PC-3 (cell line): ENCODE data around the gene TSC22D2. TPM values are rescaled to one million over a fixed set of nuclear protein-coding genes. Genes with fewer than 3 reads are reported as not detected.

Experiments used
- ATAC-seq: fragments of 200-7000 bp; cut with Tn5 transposase; 2 replicates; pipeline ENCODE4 v1.9.1; 2020; ENCODE audit warnings: mild to moderate bottlenecking, moderate library complexity
- BruUV-seq: library from RNA; stranded (reverse); fragments of 400-500 nt; replicated peaks from 2 replicates; lab custom pipeline; 2021; lab: Mats Ljungman, UMichigan
- CTCF ChIA-PET: fragments of 300-600 bp; sonication (Branson Sonifier 250); formaldehyde crosslinking; loops from one replicate; lab custom pipeline; 2022; ENCODE audit warnings: antibody characterized with exemption; lab: Charles Lee
- POLR2A ChIA-PET: fragments of 300-600 bp; sonication (Branson Sonifier 250); formaldehyde crosslinking; loops from one replicate; lab custom pipeline; 2022; ENCODE audit warnings: antibody characterized with exemption; ENCODE audit not compliant: unreplicated experiment; lab: Charles Lee
- DNase-seq: peaks from one replicate; pipeline ENCODE4 v3.0.0-alpha.2; 2015
- H2AFZ ChIP-seq: fragments of 300-600 bp; sonication (generic); 2 replicates; pipeline ENCODE4 v1.6.0; 2016; ENCODE audit warnings: antibody characterized with exemption, low read length
- H3F3A ChIP-seq: fragments of 300-600 bp; sonication (generic); one replicate; pipeline ENCODE4 v1.6.0; 2017; ENCODE audit warnings: antibody characterized with exemption, low read length, control low read depth, mild to moderate bottlenecking; ENCODE audit not compliant: unreplicated experiment
- H3K27ac ChIP-seq: fragments of 300-600 bp; sonication (generic); 2 replicates; pipeline ENCODE4 v1.5.1; 2016; ENCODE audit warnings: mild to moderate bottlenecking, low read length
- H3K27me3 ChIP-seq: fragments of 300-600 bp; sonication (generic); 2 replicates; pipeline ENCODE4 v1.6.1; 2016; ENCODE audit warnings: low read length, mixed read lengths
- H3K36me3 ChIP-seq: fragments of 300-600 bp; sonication (generic); 2 replicates; pipeline ENCODE4 v1.6.1; 2016; ENCODE audit warnings: low read depth, mixed run types, low read length, mixed read lengths
- H3K4me1 ChIP-seq: fragments of 300-600 bp; sonication (generic); 2 replicates; pipeline ENCODE4 v1.5.1; 2016; ENCODE audit warnings: low read length; ENCODE audit not compliant: insufficient read depth
- H3K4me2 ChIP-seq: fragments of 300-600 bp; sonication (generic); 2 replicates; pipeline ENCODE4 v1.6.0; 2016; ENCODE audit warnings: low read length
- H3K4me3 ChIP-seq: fragments of 300-600 bp; sonication (generic); 2 replicates; pipeline ENCODE4 v1.5.1; 2016; ENCODE audit warnings: mild to moderate bottlenecking, low read length, mixed read lengths
- H3K79me2 ChIP-seq: fragments of 300-600 bp; sonication (generic); 2 replicates; pipeline ENCODE4 v1.6.1; 2017; ENCODE audit warnings: low read length, mixed read lengths
- H3K9ac ChIP-seq: fragments of 300-600 bp; sonication (generic); 2 replicates; pipeline ENCODE4 v1.6.0; 2016; ENCODE audit warnings: mild to moderate bottlenecking, low read length
- H3K9me2 ChIP-seq: fragments of 300-600 bp; sonication (generic); replicated peaks from 2 replicates; pipeline ENCODE4 v1.6.1; 2016; ENCODE audit warnings: mixed run types, low read length, mixed read lengths
- H3K9me3 ChIP-seq: fragments of 300-600 bp; sonication (generic); 2 replicates; pipeline ENCODE4 v1.6.1; 2016; ENCODE audit warnings: low read length, mixed read lengths
- H4K20me1 ChIP-seq: fragments of 300-600 bp; sonication (generic); 2 replicates; pipeline ENCODE4 v1.6.1; 2016; ENCODE audit warnings: low read length, mixed read lengths
- CTCF ChIP-seq: fragments of 300-600 bp; sonication (generic); conservative IDR thresholded peaks from 2 replicates; pipeline ENCODE4 v1.5.1; 2017; ENCODE audit warnings: antibody characterized with exemption, low read depth, mild to moderate bottlenecking, low read length
- EZH2 ChIP-seq: fragments of 300-600 bp; sonication (generic); IDR thresholded peaks from one replicate; pipeline ENCODE4 v1.6.1; 2017; ENCODE audit warnings: antibody characterized with exemption, mild to moderate bottlenecking, low read length; ENCODE audit not compliant: unreplicated experiment
- EZH2phosphoT487 ChIP-seq: fragments of 300-600 bp; sonication (generic); IDR thresholded peaks from 2 replicates; pipeline ENCODE4 v1.6.1; 2018; ENCODE audit warnings: mild to moderate bottlenecking, antibody characterized with exemption, low read length, borderline replicate concordance
- intact Hi-C: fragments of 100-400 bp; cut with micrococcal nuclease; formaldehyde crosslinking; loops from 2 replicates; pipeline ENCODE4 v1.9.0; 2023
- total RNA-seq: library from RNA; depleted of rRNA; stranded (reverse); fragments of >200 nt; gene quantifications from 2 replicates; pipeline ENCODE4 v1.2.3, GENCODE V29; 2014

Gene TSC22D2
- total RNA-seq, 1 experiment from 2014 or later = 9.6 TPM

GRCh38 chr3:150439657-150440056, 31.6 kb downstream of the TSC22D2 start:
- no peaks in the 10 kb centered on the region for H3K9me2 ChIP-seq
- no peak overlapping the region for H3K4me3 ChIP-seq
- no peak overlapping the region for H3K27ac ChIP-seq
- peaks cover 28% of the 10 kb centered on the region for H3K4me1 ChIP-seq
- H4K20me1 ChIP-seq = peaks cover 8% of the 10 kb centered on the region; the same call in 1 of the 2 replicates
- ATAC-seq (peak; percentile 33), DNase-seq (peak; percentile 43)
- intact Hi-C loops = no loop called here
- H3K27me3 ChIP-seq = no peaks in the 10 kb centered on the region
- H3K4me2 ChIP-seq = no peak overlapping the region
- peaks cover 29% of the 10 kb centered on the region for H3K36me3 ChIP-seq
- CTCF ChIA-PET = interaction anchor here (0.6 kb wide), 1 partner anchor 34 kb away, joined by 7 read pairs; no protein-coding TSS in a partner anchor
- peaks cover 4% of the 10 kb centered on the region for H3F3A ChIP-seq
- H3K9me3 ChIP-seq = no peaks in the 10 kb centered on the region
- no peak overlapping the region for H2AFZ ChIP-seq
- BruUV-seq = no TSS peak
- peaks cover 95% of the 10 kb centered on the region for H3K79me2 ChIP-seq
- H3K9ac ChIP-seq = no peak overlapping the region
- POLR2A ChIA-PET = no interaction called here
- no peak for TF ChIP-seq CTCF
- TF ChIP-seq EZH2 = no peak
- no peak for TF ChIP-seq EZH2phosphoT487

DNA sequence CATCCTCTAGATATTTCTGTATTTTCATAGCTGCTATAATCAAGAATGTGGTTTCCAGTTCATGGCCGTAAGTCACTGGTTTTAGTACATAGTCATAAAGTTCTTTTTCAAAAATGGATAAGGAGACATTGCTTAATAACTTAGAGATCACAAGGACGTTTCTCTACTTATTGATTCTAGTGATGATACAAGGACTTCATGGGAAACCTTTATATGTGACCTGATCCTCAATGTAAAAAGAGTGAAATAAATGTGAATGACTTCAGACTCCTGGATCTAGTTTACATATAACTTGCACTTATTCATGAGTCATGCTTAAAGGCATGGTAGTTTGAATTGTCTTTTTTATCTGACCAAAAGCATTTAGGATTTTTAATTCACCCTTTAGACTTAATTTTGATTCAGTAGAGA, 35.2 kb downstream of the TSC22D2 start:
- Histone ChIP-seq H3K9me2 (no peaks in the 10 kb centered on the region), H3K4me1 (peaks cover 52% of the 10 kb centered on the region), H2AFZ (no peak overlapping the region), H3K27me3 (no peaks in the 10 kb centered on the region), H3K4me3 (no peak overlapping the region), H3K9ac (no peak overlapping the region), H3K4me2 (no peak overlapping the region), H3K27ac (0 out of 2 replicates have a peak overlapping the region, but pooled peaks have one; percentile 5), H4K20me1 (0 out of 2 replicates have a peak, but pooled peaks cover 5% of the 10 kb centered on the region), H3K79me2 (peaks cover 96% of the 10 kb centered on the region), H3K9me3 (no peaks in the 10 kb centered on the region), H3K36me3 (peaks cover 29% of the 10 kb centered on the region), H3F3A (peaks cover 16% of the 10 kb centered on the region)
- POLR2A ChIA-PET = no interaction called here
- CTCF ChIA-PET = no interaction called here
- intact Hi-C loops = no loop called here
- DNase-seq = peak; percentile 22
- no TSS peak for BruUV-seq
- TF ChIP-seq EZH2 = no peak
- no peak for TF ChIP-seq CTCF
- TF ChIP-seq EZH2phosphoT487 = no peak
- peak; percentile 9; the same call in 1 of the 2 replicates for ATAC-seq

GRCh38 chr3:150444371-150444770, 36.3 kb downstream of the TSC22D2 start:
- Histone ChIP-seq H3K79me2 (peaks cover 85% of the 10 kb centered on the region), H2AFZ (no peak overlapping the region), H3K4me1 (peaks cover 54% of the 10 kb centered on the region), H3K9me3 (no peaks in the 10 kb centered on the region), H3K4me2 (no peak overlapping the region), H3F3A (peaks cover 16% of the 10 kb centered on the region), H3K4me3 (no peak overlapping the region), H4K20me1 (0 out of 2 replicates have a peak, but pooled peaks cover 5% of the 10 kb centered on the region), H3K36me3 (peaks cover 29% of the 10 kb centered on the region), H3K27ac (no peak overlapping the region), H3K9ac (no peak overlapping the region), H3K9me2 (no peaks in the 10 kb centered on the region), H3K27me3 (no peaks in the 10 kb centered on the region)
- ATAC-seq (no peak), DNase-seq (no peak)
- ChIA-PET POLR2A (no interaction called here), CTCF (no interaction called here)
- intact Hi-C loops = no loop called here
- TF ChIP-seq EZH2phosphoT487 (no peak), EZH2 (no peak), CTCF (no peak)
- no TSS peak for BruUV-seq
